ENCODE data around the gene ATP2B2. TPM values are rescaled to one million over a fixed set of nuclear protein-coding genes. Genes with fewer than 3 reads are reported as not detected.

Gene ATP2B2
- polyA plus RNA-seq, 4 donors = 0.34 to 0.89 (median 0.46) TPM

GRCh38 chr3:10455545-10455914 lies 49.9 kb downstream of the ATP2B2 start:
- no peak for DNase-seq (ENCODE audit: low read depth in 4 of 4, low spot score in 3 of 4)

GRCh38 chr3:10454907-10455544 lies 50.4 kb downstream of the ATP2B2 start:
- DNase-seq (ENCODE audit: low read depth in 4 of 4, low spot score in 3 of 4) = no peak

DNA sequence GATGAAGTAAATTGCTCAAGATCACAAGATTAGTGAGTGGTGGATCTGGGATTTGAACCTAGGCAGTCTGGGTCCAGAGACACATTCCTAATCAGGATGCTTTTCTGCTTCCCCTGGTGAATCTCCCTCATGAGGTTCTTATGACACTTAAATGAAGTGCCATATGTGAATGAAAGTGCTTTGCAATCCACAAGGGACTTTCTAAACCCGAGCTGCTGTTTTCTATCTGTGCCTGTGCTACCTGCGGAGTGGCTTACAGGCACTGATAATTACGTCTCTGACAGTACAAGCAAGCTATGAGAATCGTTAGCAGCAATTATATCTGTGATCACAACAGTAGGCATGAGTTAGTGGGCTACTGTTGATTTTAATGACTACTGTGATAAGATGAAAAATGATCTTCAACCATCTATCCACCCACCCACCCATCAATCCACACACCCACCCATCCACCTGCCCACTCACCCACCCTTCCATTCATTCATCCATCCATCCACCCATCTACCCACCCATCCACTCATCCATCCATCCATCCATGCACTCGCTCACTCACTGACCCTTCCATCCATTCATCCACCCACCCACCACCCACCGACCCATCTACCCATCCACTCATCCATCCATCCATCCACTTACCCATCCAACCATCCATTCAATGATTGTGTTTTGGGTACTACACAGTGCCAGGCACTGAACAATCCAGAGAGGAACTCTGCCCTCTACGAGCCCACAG lies 51.8 kb downstream of the ATP2B2 start:
- DNase-seq (ENCODE audit: low read depth in 4 of 4, low spot score in 3 of 4) = no peak

DNA sequence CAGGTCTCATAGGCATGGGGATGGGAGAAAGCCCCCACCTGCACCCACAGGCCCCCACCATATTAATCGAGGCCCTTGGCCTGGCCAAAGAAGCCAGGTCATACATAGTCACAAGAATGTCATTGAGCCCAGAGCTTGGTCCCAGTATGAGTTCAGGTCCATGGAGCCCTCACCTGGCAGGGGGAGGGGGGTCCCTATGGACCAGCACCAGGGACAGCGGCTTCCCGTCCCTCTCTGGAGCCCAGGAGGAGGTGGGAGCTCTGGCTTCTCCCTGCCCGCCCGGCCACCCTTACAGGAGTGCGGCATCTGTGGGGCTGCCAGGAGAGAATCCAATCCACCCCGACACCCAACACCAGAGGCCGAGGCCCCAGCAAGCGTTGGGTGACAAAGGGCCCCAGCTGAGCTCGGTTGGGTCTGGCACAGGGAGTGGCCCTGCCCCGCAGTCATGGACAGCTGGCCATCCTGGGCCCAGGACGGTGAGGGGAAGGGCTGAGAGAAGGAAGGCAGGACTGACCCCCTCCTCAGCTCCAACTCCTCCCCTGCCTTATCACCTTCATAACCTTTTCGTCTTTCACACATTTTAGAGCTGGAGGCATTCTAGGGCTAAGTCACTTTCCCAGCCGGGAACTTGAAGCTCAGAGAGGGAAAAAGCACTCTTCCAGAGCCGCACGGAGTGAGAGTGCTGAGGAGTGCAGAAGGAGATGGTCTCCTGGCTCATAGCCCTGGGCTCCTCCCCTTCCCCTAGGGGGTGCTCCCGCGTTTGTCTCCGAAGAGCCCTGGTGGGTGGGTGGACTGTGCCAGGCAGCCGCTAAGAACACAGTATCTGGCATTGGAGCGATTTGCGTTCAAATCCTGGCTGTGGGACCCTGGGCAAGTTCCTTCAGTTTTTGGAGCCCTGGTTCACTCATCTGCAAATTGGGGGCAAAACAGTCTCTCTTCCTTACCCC lies 54.6 kb downstream of the ATP2B2 start:
- no peak for DNase-seq (ENCODE audit: low read depth in 4 of 4, low spot score in 3 of 4)

DNA sequence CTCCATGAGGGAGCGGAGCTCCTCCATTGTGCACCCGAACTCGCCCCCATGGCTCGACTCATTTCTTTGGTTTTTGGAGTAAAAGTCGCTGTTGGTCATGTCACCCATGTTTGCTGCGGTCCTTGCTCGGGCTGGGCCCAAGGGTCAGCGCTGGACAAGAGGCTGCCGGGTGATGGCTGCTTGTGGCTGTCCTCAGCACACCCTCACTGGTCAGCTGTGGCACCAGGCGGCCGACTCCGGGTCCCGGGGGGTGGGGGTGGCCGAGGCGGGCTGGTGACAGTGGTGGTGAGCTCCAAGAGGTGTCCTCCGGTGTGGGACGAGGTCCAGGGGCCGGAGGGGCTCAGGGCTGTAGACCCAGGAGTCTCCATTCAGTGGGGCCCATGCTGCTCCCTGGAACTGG lies 56.0 kb downstream of the ATP2B2 start:
- no peak for DNase-seq (ENCODE audit: low read depth in 4 of 4, low spot score in 3 of 4)

GRCh38 chr3:10448544-10448943 lies 56.8 kb downstream of the ATP2B2 start:
- DNase-seq (ENCODE audit: low read depth in 4 of 4, low spot score in 3 of 4) = no peak

GRCh38 chr3:10447527-10448260 lies 57.7 kb downstream of the ATP2B2 start:
- DNase-seq (ENCODE audit: low read depth in 4 of 4, low spot score in 3 of 4) = no peak

- no peak for DNase-seq (ENCODE audit: low read depth in 4 of 4, low spot score in 3 of 4)
Measured at GRCh38 chr3:10447110-10447509, 58.3 kb downstream of the ATP2B2 start.

DNA sequence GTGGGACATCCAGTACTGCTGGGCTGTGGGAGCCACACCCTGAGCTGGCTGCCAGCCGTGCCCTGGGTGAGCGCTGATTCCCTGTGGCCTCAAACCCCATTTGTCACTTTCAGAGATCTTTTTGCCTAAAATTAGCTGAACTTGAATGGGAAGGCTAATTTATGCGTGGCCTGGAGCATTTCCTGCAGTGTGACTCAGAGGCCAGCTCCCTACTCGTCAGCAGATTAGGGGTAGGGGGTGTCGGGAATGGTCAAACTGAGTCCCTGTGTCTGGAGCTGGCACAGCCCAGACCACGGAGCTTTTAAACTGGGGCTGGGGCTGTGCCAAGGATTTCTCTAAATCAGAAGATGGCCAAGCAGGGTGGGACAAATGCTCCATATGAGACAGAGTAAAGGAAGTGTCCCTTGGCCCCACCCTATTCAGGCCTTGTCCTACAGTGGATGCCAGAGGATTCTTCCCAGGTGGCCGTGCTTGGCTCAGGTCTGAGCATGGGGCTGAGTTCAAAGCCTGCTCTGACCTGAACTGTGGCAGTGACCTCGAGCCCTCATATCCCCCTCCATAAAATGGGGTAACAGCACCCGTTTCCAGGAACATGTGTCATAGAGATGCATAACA lies 59.7 kb downstream of the ATP2B2 start:
- DNase-seq (ENCODE audit: low read depth in 4 of 4, low spot score in 3 of 4) = no peak

DNA sequence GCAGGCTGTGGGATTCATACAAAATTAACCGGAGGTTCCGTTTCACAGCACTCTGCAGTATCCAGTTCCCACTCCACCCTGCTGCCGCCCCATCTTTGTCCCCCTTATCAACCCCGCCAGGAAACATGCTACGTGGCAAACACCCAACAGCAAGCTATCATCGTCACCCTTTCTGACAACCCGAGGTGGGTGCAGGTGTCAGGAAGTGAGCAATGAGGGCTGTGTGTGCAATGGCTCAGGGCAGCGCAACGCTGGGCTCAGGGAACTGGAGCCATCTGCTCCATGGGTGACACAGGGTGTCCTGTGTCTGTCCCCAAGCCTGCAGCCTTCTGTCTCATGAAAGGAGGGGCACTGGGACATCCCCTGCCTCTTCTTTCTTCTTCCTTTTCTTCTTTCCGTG lies 60.9 kb downstream of the ATP2B2 start:
- DNase-seq (ENCODE audit: low read depth in 4 of 4, low spot score in 3 of 4) = no peak

DNA sequence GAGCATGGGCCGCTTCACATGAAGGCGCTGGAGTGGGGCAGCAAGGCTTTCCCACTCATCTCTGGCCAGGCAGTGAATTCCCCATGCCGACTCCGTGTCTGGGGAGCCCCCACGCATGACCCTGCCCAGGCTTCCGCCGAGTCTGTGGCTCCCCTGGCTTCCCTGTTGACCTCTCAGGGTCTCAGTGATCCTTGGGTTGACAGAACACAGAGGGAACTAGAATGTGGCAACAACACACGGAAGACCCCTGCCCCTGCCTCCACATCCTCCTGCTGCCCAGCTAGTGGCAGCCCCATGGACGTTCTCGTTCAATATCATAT lies 61.3 kb downstream of the ATP2B2 start:
- no peak for DNase-seq (ENCODE audit: low read depth in 4 of 4, low spot score in 3 of 4)

DNA sequence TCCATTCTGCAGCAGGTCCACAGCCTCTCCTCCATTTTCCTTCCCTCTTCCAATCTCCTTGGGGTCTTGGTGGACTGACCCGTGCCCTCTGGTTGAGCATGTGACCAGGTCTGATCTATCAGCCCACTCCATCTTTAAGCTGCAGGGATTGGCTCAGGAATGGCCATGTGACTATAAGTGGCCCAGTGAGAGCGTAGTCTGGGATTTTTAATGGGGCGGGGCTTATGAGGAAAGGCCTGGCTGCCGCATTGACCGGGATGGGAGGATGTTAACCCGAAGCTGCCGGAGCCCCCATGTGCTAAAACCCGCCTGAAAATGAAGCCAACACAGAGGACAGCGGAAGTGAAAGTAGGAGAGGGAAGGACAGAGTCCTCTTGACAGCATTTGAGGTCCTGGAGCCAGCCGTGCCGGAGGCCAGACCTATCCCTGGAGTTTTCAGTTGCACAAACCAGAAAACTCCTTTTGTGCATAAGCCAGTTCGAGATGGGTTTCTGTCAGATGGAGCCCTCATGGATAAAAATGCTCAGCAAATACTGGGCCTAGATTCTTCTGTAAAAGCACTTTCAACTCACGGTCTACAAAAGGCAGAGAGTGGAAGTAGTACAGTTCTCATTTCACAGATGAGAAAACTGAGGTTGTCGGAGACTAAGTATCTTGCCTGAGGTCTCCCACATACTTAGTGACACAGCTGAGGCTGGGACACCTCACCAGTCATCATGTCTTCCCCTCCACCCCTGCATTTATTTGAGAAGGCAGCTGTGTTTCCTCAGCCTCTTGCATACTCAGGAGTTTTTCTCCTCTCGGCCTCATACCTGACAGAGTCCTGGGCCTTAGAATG lies 61.9 kb downstream of the ATP2B2 start:
- no peak for DNase-seq (ENCODE audit: low read depth in 4 of 4, low spot score in 3 of 4)

GRCh38 chr3:10442151-10442795 lies 63.1 kb downstream of the ATP2B2 start:
- DNase-seq (ENCODE audit: low read depth in 4 of 4, low spot score in 3 of 4) = no peak

DNA sequence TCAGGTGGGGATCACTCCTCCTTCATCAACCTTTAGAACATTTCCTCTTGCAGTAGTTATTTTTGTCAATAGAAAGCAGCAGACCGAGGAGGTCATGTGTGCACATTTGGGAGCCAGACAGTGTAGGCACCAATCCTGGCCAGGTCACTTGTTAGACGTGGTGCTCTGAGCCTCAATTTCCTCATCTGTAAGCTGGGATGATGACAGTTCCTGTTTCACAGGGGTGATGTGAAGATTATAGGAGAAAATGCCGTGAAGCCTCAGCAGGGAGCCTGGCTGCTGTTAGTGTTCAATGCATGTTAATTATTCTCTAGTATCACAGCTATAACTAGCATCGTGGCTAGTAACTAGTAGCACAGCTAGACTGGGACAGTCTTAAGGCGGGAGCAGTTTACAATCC lies 64.7 kb downstream of the ATP2B2 start:
- DNase-seq (ENCODE audit: low read depth in 4 of 4, low spot score in 3 of 4) = no peak

- no peak for DNase-seq (ENCODE audit: low read depth in 4 of 4, low spot score in 3 of 4)
Measured at GRCh38 chr3:10438902-10439610, 66.3 kb downstream of the ATP2B2 start.

GRCh38 chr3:10437995-10438901 lies 67.1 kb downstream of the ATP2B2 start:
- DNase-seq (ENCODE audit: low read depth in 4 of 4, low spot score in 3 of 4) = peak in 1 of 4 donors; percentile 32

DNA sequence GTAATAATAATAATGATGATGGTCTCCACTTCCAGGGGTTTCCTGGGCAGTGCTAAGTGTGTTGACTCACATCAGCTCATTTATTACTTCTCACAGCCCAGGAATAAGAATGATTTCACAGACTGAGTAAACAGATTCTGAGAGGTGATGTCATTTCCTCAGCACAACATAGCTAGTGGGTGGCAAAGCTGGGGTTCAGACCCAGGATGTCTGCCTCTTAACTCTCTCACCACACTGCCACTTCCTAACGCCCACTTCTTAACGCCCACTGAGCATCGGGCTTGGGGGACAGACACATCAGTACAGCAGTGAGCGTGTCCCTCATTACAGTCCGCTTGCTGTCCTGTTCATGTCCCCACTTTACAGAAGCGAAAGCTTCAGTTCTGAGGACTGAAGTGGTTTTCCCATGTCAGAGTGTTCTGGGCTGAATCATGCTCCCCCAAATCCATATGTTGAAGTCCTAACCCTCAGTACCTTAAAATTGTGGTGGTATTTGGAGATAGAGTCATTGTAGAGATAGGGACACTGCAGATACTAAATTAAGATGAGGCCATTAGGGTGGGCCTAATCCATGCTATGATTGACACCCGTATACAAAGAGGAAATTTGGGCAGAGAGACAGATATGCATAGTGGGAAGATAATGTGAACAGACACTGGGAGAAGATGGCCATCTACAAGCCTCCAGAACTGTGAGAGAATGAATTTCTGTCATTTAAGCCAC lies 68.0 kb downstream of the ATP2B2 start:
- no peak for DNase-seq (ENCODE audit: low read depth in 4 of 4, low spot score in 3 of 4)

Measured in left renal pelvis (tissue), 4 donors.